Heart left ventricle (tissue), 16 donors: ENCODE data around the gene NECTIN1. TPM values are rescaled to one million over a fixed set of nuclear protein-coding genes. Genes with fewer than 3 reads are reported as not detected.

Source experiments
- ATAC-seq, 4 donors: fragments of 200-7000 bp; cut with Tn5 transposase; one replicate each; pipeline ENCODE4 v1.9.1; 2020 to 2022; ENCODE audit warnings: moderate library complexity in 4 of 4, mild to moderate bottlenecking in 3 of 4, moderate number of reproducible peaks in 1 of 4
- DNase-seq, 5 donors: peaks; one replicate each; pipeline ENCODE4 v3.0.0-alpha.2; 2020
- H3K27ac ChIP-seq, 12 donors: fragments of 200-600 bp; sonication (generic) in 4 of 12; one replicate each; pipeline versions ENCODE4 v1.5.0 to v1.8.0; 2016 to 2022; ENCODE audit warnings: mild to moderate bottlenecking in 2 of 12
- H3K27me3 ChIP-seq, 9 donors: fragments of 200-600 bp; sonication (generic) in 2 of 9; one replicate each; pipeline versions ENCODE4 v1.5.1 to v1.8.0; 2016 to 2022; ENCODE audit warnings: mild to moderate bottlenecking in 3 of 9
- H3K36me3 ChIP-seq, 9 donors: fragments of 200-600 bp; sonication (generic) in 2 of 9; one replicate each; pipeline versions ENCODE4 v1.5.0 to v1.8.0; 2018 to 2022; ENCODE audit warnings: mild to moderate bottlenecking in 2 of 9
- H3K4me1 ChIP-seq, 12 donors: fragments of 200-600 bp; sonication (generic) in 4 of 12; one replicate each; pipeline versions ENCODE4 v1.5.0 to v1.8.0; 2016 to 2022; ENCODE audit warnings: mild to moderate bottlenecking in 3 of 12
- H3K4me3 ChIP-seq, 12 donors: fragments of 200-600 bp; sonication (generic) in 4 of 12; one replicate each; pipeline versions ENCODE4 v1.5.0 to v1.8.0; 2017 to 2022; ENCODE audit warnings: mild to moderate bottlenecking in 9 of 12, moderate library complexity in 4 of 12
- H3K9me3 ChIP-seq, 12 donors: fragments of 200-600 bp; sonication (generic) in 4 of 12; one replicate each; pipeline versions ENCODE4 v1.5.0 to v1.8.0; 2016 to 2022; ENCODE audit warnings: mild to moderate bottlenecking in 1 of 12
- CTCF ChIP-seq, 12 donors: fragments of 200-600 bp; sonication (generic) in 4 of 12; IDR thresholded peaks; one replicate each; pipeline versions ENCODE4 v1.5.0 to v1.8.0; 2018 to 2022; ENCODE audit warnings: antibody characterized with exemption in 12 of 12, mild to moderate bottlenecking in 5 of 12
- POLR2A ChIP-seq, 2 donors: fragments of 450-650 bp; IDR thresholded peaks; one replicate each; pipeline ENCODE4 v1.6.1; 2017; ENCODE audit warnings: antibody characterized with exemption in 2 of 2, mild to moderate bottlenecking in 2 of 2, moderate library complexity in 2 of 2
- WGBS, 4 donors: extraction: QIAGEN DNeasy Blood & Tissue Kit in 2 of 4; methylation state at CpG; one replicate each; pipeline versions ENCODE4 v1.1.5 to v1.1.7; 2013 to 2018; 5-methylcytosine and 5-hydroxymethylcytosine counted together
- intact Hi-C, 10 donors: fragments of 100-400 bp; cut with DNase I; formaldehyde crosslinking; loops; one replicate each; pipeline versions ENCODE4 v1.11.1 to v1.14.2; 2022
- polyA plus RNA-seq, 2 donors: library from polyadenylated mRNA; stranded (reverse); fragments of 200-250 nt; gene quantifications; one replicate each; pipeline ENCODE4 v1.2.3, GENCODE V29; 2013
- total RNA-seq, 9 donors: library from RNA; depleted of rRNA in 2 of 9; stranded (reverse); fragments of >200 nt in 2 of 9; fragmentation: NEBNext Ultra II Directional in 3 of 9; extraction: Animal tissue kit (Norgen Biotek cat#: 25700) in 3 of 9; gene quantifications; one replicate each; pipeline versions ENCODE4 v1.1.0 to v1.2.4, GENCODE V29; 2016 to 2023
- donor health status: ischemic (EF 13 %, LVEDD 7.1; RV severe dilation, severe dysfunction).
- donor health status: healthy with polysubstance abuse.
- donor health status: DM: no; HTN: yes; CAD: no.
- donor health status: DM: no; HTN: no; CAD: no.
- donor health status: ischemic (EF 25% LVEDD 6.9; RV normal size, moderate dysfunction).
- donor health status: ischemic (EF 25% LVEDD 5.7; RV mildly dilated, moderate dysfunction).
- donor health status: healthy.
- donor health status: DM: yes; HTN: yes; CAD: no.
- donor health status: ischemic (EF 35%, LVEDD 5.7; RV mildly dilated, moderate dysfunction).
- donor health status: nonischemic (EF 11% LVEDD 7.7; RV severe dilation, severe dysfunction).
- donor health status: DM: yes; HTN: yes; CAD: no.
- donor health status: PGD.
- donor health status: ischemic (EF 29% LVEDD 5.4; RV normal size, mild dysfunction).
- donor health status: nonischemic (EF 23%, LVEDD 6.1; RV moderate dilation, normal function).

The NECTIN1 gene
- total and polyA plus RNA-seq, 11 donors: 5.8 to 28.6 (median 18.5) TPM

DNA sequence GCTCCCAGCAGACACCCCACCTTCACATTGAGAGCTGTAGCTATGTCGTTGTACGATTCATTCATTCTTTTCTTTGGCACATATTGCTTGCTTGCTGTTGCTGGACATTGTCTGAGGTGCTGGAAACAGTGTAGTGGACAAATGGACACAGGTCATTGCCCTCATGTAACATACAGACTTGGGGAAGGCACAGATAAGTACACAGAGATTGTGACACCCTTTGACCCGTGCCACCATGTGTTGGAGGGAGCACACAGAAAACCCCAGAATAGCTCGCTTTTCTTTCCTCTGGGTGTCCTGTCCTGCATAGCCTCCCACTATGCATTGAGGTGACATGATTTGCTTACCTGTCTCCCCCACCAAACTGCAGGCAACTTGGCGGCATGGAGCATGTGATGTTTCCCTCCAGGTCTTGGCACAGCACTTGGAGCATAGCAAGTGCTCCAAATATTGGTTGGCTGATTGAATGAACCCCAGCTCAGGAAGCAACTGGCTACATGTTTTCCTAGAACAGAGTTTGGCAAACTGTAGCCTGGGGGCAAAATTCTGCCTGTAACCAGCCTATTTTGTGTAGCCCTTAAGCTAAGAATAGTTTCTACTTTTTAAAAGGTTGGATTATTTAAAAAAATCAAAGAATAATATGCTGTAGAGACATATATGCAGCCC lies 30.9 kb upstream of the NECTIN1 start:
- no peaks in the 10 kb centered on the region for H3K9me3 ChIP-seq
- H3K27me3 ChIP-seq: no peaks in the 10 kb centered on the region
- H3K4me3 ChIP-seq: no peak overlapping the region
- ATAC-seq (no peak), DNase-seq (no peak)
- no peak overlapping the region for H3K27ac ChIP-seq
- H3K36me3 ChIP-seq: no peaks in the 10 kb centered on the region
- 83 to 89% (median 87%) methylated on average over 5 of the region's 5 CpGs for WGBS, 4 donors
- intact Hi-C loops: no loop called here
- H3K4me1 ChIP-seq: peaks cover 0 to 9% (median 4%) of the 10 kb centered on the region in 12 donors
- TF ChIP-seq CTCF (IDR thresholded peaks at IDR 0.05) (no peak), POLR2A (IDR thresholded peaks at IDR 0.05) (no peak)

GRCh38 chr11:119759324-119759723 lies 30.3 kb upstream of the NECTIN1 start:
- no peak for TF ChIP-seq POLR2A (IDR thresholded peaks at IDR 0.05)
- ATAC-seq: no peak
- no peaks in the 10 kb centered on the region for H3K36me3 ChIP-seq
- DNase-seq: no peak
- 60 to 77% (median 67%) methylated on average over 8 of the region's 8 CpGs for WGBS, 4 donors
- H3K27ac ChIP-seq: no peak overlapping the region
- no peak overlapping the region for H3K4me3 ChIP-seq
- H3K9me3 ChIP-seq: no peaks in the 10 kb centered on the region
- peaks cover 0 to 7% (median 3%) of the 10 kb centered on the region in 12 donors for H3K4me1 ChIP-seq
- H3K27me3 ChIP-seq: no peaks in the 10 kb centered on the region
- intact Hi-C loops: no loop called here

GRCh38 chr11:119758291-119758690 lies 29.3 kb upstream of the NECTIN1 start:
- H3K4me3 ChIP-seq: no peak overlapping the region
- no peak overlapping the region for H3K27ac ChIP-seq
- WGBS, 4 donors: 30 to 43% (median 37%) methylated on average over 2 of the region's 2 CpGs
- no peak for TF ChIP-seq POLR2A (IDR thresholded peaks at IDR 0.05)
- no peak for TF ChIP-seq CTCF (IDR thresholded peaks at IDR 0.05)
- H3K27me3 ChIP-seq: no peaks in the 10 kb centered on the region
- no peak for DNase-seq
- intact Hi-C loops: no loop called here
- no peaks in the 10 kb centered on the region for H3K36me3 ChIP-seq
- no peaks in the 10 kb centered on the region for H3K9me3 ChIP-seq
- ATAC-seq: no peak
- peaks cover 0 to 9% (median 2%) of the 10 kb centered on the region in 12 donors for H3K4me1 ChIP-seq

DNA sequence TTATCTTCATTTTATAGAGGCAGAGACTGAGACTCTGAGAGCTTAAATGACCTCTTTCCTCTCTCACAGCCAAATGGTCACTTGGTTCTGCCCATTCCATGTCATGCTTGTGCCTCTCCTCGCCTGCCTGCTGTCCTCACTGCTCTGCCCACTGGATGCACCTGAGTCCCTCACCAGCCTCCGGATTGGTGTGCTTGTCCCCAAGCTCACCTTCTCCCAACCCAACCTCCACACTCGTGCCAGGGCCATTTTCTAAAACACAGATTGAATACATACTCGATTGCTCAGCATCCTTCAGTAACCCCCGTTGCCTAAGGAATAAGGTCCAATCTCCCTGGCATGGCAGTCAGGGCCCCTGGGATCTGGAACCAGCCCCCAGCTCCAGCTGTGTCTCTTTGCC lies 28.4 kb upstream of the NECTIN1 start:
- intact Hi-C loops: no loop called here
- Histone ChIP-seq H3K4me3 (no peak overlapping the region), H3K4me1 (peaks cover 0 to 15% (median 4%) of the 10 kb centered on the region in 12 donors), H3K36me3 (no peaks in the 10 kb centered on the region), H3K9me3 (no peaks in the 10 kb centered on the region), H3K27me3 (no peaks in the 10 kb centered on the region), H3K27ac (no peak overlapping the region)
- TF ChIP-seq POLR2A (IDR thresholded peaks at IDR 0.05): no peak
- TF ChIP-seq CTCF (IDR thresholded peaks at IDR 0.05): no peak
- 75 to 89% (median 82%) methylated on average over 5 of the region's 5 CpGs for WGBS, 4 donors
- DNase-seq: no peak
- no peak for ATAC-seq
